Measurements from ENCODE around the gene PIK3R3.

PIK3R3 gene

DNA sequence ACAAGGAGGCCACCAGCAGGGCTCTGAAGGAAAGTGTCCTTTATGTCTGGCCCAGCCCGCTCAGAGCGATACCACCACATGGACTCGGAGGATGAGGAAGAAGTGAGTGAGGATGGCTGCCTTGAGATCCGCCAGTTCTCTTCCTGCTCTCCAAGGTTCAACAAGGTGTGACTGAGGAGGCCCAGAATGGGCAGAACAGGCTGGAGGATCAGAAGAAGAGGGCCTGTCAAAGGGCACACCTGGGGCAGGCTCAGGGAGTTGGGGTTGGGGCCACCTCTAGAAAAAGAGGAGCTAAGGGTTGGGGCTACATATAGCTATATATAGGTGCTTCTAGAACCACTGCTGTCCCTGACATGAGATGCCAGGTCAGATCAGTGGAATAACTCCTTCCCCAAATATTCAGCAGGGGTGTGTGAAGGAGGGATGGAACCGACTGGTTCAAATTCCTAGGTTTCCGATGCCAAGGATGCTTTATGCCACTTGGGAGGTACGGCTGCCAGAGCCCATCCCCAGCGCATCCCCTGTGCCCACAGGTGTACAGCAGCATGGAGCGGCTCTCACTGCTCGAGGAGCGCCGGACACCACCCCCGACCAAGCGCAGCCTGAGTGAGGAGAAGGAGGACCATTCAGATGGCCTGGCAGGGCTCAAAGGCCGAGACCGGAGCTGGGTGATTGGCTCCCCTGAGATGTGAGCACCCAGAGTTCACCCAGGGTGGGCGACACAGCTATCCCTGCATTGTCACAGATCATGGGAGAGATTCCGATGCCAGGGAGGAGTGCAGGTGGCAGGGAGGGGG, 102.2 kb downstream of the PIK3R3 start:
- DNase-seq (ENCODE audit: low read depth in 2 of 3, low spot score in 1 of 3): no peak

DNA sequence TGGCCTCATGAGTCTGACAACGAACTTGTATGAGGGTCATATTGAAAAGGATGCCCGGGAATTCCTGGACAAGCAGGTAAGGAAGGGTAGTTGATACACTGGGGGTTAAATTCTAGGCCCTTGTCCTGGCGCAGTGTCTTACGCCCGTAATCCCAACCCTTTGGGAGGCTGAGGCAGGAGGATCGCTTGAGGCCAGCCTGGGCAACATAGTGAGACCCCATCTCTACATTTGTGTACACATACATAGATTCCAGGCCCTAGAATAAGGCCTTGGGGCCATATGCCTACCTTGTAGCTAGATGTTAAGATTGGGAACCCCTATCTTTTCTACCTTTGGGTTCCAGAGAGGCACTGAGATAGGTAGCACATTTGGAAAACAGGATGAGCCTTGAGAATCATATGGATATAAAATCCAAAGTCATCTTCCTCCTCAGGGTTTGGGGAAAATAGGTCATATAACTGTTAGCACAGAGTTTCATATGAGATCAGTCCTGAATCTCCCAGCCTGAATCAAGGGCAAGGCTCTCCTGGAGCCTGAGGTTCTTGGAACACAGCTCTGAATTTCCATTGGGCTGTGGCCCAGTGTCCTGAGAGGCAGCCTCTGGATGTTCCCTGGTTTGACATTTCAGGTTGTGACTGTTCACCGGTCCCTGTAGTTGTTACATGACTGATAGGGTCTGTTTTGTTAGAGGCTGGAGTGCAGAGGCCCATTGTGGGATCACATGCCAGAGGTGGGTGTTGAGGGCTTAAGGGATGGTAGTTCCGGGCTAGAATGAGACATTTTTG, 104.4 kb downstream of the PIK3R3 start:
- DNase-seq (ENCODE audit: low read depth in 2 of 3, low spot score in 1 of 3): no peak

DNA sequence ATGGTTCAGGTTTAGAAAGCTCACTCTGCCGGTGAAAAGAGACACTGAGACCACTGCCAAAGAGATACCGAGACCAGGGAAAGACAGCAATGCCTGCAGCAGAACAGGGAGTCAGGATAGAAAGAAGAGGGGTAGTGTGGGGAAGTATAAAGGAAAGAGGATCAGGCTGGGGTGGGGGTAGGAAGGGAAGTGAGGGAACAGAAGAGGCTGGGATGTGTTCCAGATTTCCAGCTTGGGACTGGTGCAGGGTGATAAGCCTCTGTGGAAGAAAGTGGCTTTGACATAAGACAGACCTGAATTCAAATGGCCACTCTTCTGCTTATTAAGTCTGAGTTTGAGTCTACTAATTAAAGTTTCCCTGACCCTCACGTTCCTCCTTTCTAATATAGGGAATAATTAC, 105.9 kb downstream of the PIK3R3 start:
- DNase-seq (ENCODE audit: low read depth in 2 of 3, low spot score in 1 of 3): no peak

DNA sequence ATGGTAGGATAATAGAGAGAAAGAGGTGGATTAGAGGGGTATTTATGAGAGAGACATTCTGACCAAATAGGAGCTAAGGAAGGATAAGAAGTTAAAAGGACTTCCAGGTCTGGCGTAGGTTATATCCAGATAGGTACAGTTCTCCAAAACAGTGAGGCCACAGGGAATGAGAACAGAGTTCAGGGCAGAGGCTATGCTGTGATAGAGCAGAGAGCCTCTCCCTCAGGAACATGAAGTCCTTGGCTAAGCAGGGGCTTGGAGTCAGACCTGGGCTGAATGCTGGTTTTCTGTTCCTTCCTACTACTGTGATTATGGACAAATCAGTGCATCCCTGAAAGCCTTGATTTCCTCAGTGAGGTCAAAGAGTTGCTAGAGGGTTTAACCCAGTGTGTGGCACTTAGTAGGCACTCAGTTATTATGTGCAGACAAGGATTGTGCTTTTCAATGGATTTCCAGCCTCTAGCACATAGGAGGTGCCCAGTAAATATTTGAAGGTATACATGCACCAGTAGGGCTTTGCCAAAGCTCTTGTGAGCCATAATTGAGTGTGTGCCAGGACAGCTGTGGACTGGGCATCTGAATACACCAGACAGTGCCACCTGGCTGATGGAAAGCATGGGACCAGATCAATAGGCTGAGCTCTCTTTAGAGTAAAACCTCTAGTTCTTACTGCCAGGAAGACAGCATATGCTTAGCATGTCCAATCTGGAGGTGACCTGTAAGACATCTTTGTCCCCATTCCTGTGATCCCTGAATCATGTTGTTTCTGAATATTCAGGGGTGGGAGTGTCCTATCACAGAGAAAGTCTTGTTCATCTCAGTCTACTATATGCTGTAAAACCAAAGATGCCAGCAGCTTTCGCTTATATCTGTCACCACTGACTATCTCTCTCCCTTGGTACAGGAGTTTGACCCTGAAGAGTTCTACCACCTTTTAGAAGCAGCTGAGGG, 111.1 kb downstream of the PIK3R3 start:
- no peak for DNase-seq (ENCODE audit: low read depth in 2 of 3, low spot score in 1 of 3)

DNA sequence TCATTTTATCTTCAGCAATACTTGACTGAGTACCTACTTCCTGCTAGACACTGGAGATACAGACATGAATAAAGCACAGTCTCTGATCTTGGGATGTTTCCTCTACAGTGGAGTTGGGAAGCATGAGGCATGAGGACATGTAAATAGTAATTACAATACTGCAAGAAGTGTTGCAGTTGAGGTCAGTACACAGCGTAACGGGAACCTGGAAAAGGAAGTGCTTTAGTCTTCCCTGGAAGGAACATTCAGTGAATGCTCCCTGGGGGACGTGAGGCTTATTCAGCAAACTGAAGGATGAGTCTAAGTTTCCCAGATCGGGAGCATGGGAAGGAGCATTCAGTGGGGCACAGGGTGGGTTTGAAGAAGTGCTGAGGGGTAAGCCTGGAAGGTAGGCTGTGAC, 112.4 kb downstream of the PIK3R3 start:
- no peak for DNase-seq (ENCODE audit: low read depth in 2 of 3, low spot score in 1 of 3)

DNA sequence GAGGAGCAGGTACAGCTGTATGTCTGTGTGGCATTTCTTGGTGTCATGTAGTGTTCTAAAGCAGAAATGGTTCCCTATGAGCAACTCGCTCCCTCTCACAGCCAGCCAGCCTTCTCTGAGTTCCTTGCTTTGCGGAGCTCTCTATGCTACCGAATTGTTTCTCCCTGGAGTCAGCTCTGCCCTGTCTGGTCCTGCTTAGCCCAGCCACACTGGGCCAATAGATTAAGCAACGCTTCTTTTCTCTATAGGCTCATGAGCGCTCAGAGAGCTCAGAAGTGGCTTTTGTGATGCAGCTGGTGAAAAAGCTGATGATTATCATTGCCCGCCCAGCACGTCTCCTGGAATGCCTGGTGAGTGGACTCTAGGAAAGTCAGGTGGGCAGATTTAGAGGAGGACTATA, 113.1 kb downstream of the PIK3R3 start:
- DNase-seq (ENCODE audit: low read depth in 2 of 3, low spot score in 1 of 3): no peak

DNA sequence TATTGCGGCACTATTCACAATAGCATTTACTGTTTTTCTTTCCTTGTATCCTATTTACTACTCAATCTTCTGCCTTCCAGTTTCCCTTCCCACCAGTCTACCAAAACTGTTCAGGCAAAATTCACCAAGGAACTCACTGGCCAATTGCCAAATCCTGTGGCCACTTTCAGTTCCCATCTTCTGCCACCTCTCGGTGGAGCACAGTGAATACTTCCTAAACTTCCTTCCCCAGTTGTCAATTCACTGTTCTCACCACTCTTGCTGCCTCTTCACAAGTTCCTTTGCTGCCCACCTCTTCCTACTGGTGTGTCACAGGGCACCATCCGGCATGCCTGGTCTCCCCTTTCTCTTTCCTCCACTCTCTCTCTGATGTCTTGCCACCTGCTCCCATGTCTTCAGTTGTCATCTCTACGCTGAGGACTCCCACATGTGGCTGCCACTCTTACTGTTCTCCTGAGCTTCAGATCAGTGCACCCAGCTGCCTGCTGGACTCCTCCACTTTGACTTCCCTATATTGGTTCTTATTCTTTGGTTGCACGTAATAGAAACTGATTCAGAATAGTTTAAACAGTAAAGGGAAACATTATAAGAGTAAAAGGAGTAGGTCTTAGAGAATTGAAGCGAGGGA, 114.4 kb downstream of the PIK3R3 start:
- DNase-seq (ENCODE audit: low read depth in 2 of 3, low spot score in 1 of 3): no peak

DNA sequence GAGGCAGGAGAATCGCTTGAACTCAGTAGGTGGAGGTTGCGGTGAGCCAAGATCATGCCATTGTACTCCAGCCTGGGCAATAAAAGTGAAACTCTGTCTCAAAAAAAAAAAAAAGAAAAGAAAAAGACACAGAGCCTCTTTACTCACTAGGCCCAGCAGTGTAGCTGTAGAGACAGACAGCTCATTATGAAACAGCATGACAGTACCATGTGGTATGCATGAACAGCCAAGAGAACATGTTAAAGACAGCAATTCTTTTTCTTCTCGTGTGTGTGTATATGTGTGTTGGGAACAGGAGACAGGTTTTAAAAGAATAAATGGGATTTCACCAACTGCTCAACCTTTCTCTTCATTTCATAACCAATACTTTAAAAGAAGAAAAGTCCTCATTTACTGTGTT, 118.8 kb downstream of the PIK3R3 start:
- no peak for DNase-seq (ENCODE audit: low read depth in 2 of 3, low spot score in 1 of 3)

DNA sequence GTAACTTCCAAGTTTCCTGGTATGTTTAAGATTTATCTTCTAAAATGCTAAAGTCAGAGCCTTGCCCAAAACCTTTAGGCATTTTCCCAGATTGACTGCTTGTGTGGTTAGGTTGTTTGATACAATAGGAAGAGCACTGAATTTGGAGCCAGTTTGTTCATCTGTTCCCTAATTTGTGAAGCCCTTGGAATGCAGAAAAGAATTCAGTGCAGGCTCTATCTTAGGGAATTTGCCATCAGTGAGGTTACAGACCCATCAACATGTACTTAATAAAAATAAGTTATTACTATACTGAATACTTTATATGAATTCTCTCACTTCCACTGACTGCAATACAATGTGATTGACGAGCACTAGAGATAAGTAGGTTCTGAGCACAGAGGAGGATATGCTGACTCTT, 120.2 kb downstream of the PIK3R3 start:
- no peak for DNase-seq (ENCODE audit: low read depth in 2 of 3, low spot score in 1 of 3)

DNA sequence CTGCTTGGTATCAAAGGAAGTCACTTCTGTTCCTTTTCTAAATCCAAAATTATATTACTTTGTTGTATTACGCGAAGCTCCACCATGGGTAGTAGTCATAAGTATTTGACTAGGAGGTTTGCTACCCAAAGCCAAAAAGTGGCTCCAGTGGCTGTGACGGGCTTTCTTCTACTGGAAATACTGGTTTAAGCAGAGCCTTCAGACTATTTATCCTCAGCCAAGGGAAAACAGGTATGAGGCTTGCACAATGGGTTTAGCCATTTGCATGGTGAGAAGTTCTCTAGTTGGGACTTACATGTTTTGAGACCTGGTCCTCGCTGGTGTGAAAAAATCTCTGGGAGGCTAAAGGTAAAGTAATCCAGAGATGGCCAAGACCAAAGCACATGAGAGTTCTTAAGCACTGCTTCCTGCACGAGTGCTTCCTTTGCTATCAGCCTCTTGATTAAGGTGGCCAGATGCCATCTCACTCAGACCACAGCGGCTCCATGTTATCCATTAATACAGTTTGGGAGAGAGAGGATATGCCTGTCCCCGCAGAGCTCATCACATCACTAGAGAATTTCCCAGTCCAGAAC, 121.2 kb downstream of the PIK3R3 start:
- no peak for DNase-seq (ENCODE audit: low read depth in 2 of 3, low spot score in 1 of 3)

DNA sequence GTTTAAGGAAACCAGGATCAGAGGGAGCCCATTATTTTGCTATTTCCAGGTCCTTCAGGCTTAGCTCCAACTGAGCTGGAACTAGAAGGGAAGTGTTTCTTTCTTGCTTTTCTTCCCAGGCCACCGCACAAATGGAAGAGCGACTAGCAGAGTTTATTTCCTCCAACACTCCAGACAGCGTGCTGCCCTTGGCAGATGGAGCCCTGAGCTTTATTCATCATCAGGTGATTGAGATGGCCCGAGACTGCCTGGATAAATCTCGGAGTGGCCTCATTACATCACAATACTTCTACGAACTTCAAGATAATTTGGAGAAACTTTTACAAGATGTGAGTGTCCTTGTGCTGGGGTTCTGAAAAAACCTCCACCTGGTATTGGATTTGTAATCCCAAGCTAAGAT, 121.8 kb downstream of the PIK3R3 start:
- no peak for DNase-seq (ENCODE audit: low read depth in 2 of 3, low spot score in 1 of 3)

DNA sequence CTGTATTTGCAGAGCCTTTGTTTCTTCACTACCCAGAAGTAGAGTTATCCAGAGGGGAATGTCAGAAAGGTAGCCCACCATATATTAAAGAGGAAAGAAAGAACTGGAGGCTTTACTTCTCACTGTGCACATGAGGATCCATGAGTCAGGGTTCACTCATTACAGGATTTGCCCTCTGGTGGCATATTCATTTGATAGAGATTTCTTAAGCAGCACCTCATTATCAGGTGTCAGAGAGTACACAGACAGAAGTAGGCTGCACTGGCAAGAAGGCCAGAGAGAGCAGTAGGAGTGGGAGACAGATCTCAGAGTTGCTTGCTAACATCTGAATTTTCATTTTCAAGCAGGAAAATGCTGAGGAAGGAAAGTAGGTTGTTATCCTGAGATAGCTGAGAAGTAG, 123.8 kb downstream of the PIK3R3 start:
- DNase-seq (ENCODE audit: low read depth in 2 of 3, low spot score in 1 of 3): no peak

DNA sequence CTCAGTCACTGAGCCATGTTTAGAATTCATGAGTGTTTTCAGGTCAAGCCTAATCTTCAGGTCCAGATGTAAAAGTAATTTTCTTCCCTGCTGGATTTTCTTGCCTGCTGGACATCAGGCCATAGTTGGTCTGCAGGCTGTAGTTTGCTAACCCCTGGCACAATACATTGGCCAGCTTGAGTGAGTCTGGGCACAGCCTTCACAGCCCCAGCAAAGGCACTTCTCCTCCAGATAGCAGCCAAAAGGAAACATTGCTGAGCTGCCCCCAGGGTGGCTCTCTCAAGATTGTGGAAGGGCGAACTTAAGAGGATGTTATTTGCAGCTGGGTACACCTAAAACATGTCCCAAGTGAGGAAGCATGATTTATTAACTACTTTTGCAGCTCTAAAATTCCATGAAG, 126.8 kb downstream of the PIK3R3 start:
- DNase-seq (ENCODE audit: low read depth in 2 of 3, low spot score in 1 of 3): no peak

DNA sequence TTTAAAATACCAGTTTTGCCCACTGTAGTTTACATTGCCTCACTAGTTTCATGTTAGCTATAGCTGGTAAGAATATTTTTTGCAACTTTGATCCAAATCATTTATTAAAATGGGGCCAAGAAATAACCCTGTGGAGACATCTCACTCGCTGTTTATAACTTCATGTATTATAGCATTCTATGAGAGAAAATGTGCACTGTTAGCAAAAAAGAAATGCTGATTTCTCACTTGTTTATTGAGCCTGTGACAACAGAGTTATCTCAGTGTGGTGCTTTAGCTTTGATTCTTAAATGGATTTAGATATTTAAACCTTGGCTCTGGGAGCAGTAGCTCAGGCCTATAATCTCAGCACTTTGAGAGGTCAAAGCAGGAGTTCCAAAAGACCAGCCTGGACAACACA, 127.9 kb downstream of the PIK3R3 start:
- DNase-seq (ENCODE audit: low read depth in 2 of 3, low spot score in 1 of 3): no peak

DNA sequence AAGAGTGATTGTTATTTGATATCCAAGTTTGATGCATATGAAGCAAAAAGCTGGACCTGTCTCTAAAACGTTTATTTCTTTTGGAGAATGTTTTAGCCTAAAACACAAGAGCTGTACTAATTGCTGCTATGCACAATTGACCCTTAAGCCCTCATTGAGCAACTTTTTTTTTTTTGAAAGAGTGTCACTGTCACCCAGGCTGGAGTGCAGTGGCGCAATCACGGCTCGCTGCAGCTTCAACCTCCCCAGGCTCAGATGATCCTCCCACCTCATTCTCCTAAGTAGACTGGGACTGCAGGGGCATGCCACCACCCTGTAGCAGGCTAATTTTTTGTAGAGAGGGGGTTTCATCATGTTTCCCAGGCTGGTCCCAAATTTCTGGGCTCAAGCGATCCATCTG, 129.1 kb downstream of the PIK3R3 start:
- no peak for DNase-seq (ENCODE audit: low read depth in 2 of 3, low spot score in 1 of 3)

DNA sequence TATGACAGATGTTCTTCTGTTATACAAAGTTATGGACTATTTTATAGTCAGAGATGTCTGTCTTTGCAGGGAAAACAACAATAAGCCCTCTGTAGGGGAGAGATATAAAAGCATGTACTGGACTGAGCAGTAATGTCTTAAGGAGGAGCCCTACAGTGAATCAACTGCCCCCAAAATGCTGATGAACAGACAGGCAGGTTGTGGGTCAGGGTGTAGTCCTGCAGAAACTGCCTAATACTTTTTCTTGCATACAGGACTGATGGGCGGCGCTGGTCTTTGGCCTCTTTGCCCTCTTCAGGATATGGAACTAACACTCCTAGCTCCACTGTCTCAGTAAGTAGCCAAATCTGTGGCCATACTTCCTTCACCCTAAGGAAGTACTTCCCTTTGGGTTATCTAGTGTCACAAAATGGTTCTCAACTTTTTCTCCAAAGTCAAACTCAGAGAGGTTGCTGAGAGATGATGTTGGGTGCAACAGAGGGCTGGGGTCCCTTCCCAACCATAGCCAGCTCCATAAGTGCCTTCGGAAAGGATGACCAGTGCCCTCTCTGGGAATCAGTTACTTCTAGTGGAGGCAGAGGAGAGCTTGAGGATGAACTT, 129.8 kb downstream of the PIK3R3 start:
- DNase-seq (ENCODE audit: low read depth in 2 of 3, low spot score in 1 of 3): no peak

DNA sequence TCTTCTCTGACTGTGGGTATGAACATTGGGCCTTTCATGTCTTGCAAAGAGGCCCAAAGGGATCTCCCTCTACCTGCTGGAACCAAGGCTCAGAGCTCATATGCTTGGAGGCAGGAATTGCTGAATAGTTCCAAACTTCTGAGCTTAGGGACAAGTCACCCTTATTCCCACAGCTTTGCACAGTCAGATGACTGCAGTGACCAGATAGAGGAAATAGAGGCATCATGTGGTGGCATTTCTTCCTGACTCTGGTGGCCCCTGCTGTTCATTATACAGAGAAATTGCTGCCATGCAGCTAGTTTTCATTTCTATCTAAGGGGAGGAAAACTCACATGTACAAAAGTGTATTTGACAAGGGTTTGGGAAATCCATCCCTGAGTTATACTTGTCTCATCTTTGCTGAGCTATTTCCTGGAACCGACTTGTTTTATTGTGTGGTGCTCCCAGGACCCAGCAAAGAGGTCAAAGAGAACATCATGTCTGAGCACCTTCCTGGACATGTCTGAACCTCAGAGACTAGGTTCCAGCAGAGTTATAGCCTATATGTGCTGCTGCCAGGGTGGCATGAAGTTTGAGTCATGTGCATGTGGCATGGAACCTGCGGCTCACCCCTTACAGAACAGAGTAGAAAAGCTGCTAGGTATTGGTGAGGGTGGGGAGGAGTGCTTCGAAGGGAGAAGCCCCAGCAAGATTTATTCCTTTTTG, 131.2 kb downstream of the PIK3R3 start:
- DNase-seq (ENCODE audit: low read depth in 2 of 3, low spot score in 1 of 3): no peak

DNA sequence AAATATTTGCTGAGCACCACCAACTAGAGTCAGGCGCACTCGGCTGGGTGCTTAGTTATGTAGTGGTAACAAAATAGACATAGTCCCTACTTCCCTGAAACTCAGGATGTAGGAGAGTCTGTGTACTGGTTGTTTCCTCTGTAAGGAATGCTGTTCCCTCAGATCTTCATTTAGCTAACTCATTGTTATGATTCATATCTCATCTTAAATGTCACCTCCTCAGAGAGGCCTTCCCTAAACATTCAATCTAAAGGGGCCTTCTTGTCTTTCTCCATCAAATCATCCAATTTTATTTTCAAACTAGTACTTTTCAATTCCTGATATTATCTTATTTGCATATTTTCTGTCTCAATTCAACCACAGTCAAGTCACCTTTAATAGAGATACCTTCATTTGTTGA, 132.9 kb downstream of the PIK3R3 start:
- no peak for DNase-seq (ENCODE audit: low read depth in 2 of 3, low spot score in 1 of 3)

DNA sequence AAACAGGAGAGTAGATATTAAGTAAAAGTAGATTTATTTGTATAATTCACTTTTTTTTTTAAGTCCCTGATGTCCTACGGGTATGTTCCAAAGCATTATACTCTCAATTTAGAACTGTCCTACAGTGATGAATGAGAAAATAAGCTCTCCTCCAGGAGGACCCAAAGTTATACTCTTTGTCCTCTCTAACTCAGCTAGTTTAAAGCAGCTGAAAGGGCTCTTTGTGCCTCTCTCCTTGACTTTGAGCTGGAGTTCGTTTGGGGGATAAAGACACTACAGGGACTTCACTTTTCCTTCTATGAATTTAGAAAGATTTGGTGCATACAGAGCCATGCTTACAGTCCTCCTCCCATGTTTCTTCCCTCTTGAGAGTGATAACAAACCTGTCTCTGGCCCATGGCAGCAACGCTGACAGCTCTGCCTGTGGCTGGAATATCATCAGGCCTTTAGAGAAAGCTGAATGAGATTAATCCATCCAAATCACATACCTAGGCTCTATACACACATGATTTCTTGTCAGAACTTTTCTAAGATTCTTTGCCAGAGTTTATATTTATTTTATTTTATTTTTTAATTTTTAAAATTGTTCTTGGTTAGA, 134.3 kb downstream of the PIK3R3 start:
- DNase-seq (ENCODE audit: low read depth in 2 of 3, low spot score in 1 of 3): no peak
